Muscle layer of duodenum (tissue), 2 donors: ENCODE results near the gene RNF17.
"Not testable (repeated sequence)": the region's sequence is repeated elsewhere in the genome, so short reads cannot be mapped to it uniquely, and the experiment has no call there.

ENCODE experiments used
- H3K27ac ChIP-seq: one replicate; pipeline ENCODE4 v1.7.0; 2013; ENCODE audit warnings: mild to moderate bottlenecking, low read length
- H3K27me3 ChIP-seq: one replicate; pipeline ENCODE4 v1.7.0; 2013; ENCODE audit warnings: low read depth, mild to moderate bottlenecking, control low read depth, low read length
- H3K36me3 ChIP-seq, 2 donors: one replicate each; pipeline ENCODE4 v1.7.0; 2013; ENCODE audit warnings: low read length in 2 of 2, control low read depth in 1 of 2, mild to moderate bottlenecking in 1 of 2; ENCODE audit not compliant: insufficient read depth in 2 of 2, control insufficient read depth in 1 of 2
- H3K4me1 ChIP-seq, 2 donors: one replicate each; pipeline ENCODE4 v1.7.0; 2013; ENCODE audit warnings: low read length in 2 of 2, mild to moderate bottlenecking in 2 of 2, control low read depth in 1 of 2, moderate library complexity in 1 of 2; ENCODE audit not compliant: insufficient read depth in 2 of 2, control insufficient read depth in 1 of 2
- H3K4me3 ChIP-seq, 2 donors: one replicate each; pipeline ENCODE4 v1.7.0; 2013; ENCODE audit warnings: low read length in 2 of 2, low read depth in 1 of 2, mild to moderate bottlenecking in 1 of 2
- H3K9me3 ChIP-seq, 2 donors: one replicate each; pipeline ENCODE4 v1.7.0; 2013; ENCODE audit warnings: low read length in 2 of 2, control low read depth in 1 of 2, mild to moderate bottlenecking in 1 of 2; ENCODE audit not compliant: control insufficient read depth in 1 of 2
- donor health status: healthy.

RNF17 gene

GRCh38 chr13:24727731-24728601 is 36.0 kb upstream of the RNF17 start:
- H3K27me3 ChIP-seq: no peaks in the 10 kb centered on the region
- H3K4me3 ChIP-seq: no peak overlapping the region
- H3K36me3 ChIP-seq: no peaks in the 10 kb centered on the region
- H3K27ac ChIP-seq: no peak overlapping the region
- no peaks in the 10 kb centered on the region for H3K9me3 ChIP-seq
- no peaks in the 10 kb centered on the region for H3K4me1 ChIP-seq

- not testable (repeated sequence) for H3K27ac ChIP-seq, H3K9me3 ChIP-seq, H3K4me3 ChIP-seq, H3K4me1 ChIP-seq, H3K27me3 ChIP-seq, H3K36me3 ChIP-seq
Measured at GRCh38 chr13:24730873-24731567, 32.9 kb upstream of the RNF17 start.

- H3K4me1 ChIP-seq: no peaks in the 10 kb centered on the region
- no peak overlapping the region for H3K4me3 ChIP-seq
- H3K36me3 ChIP-seq: no peaks in the 10 kb centered on the region
- no peaks in the 10 kb centered on the region for H3K9me3 ChIP-seq
- no peaks in the 10 kb centered on the region for H3K27me3 ChIP-seq
- no peak overlapping the region for H3K27ac ChIP-seq
Measured at GRCh38 chr13:24734950-24735349, 29.0 kb upstream of the RNF17 start.

- Histone ChIP-seq H3K36me3 (no peaks in the 10 kb centered on the region), H3K9me3 (no peaks in the 10 kb centered on the region), H3K4me1 (no peaks in the 10 kb centered on the region), H3K27me3 (no peaks in the 10 kb centered on the region), H3K27ac (no peak overlapping the region), H3K4me3 (no peak overlapping the region)
Measured at GRCh38 chr13:24737042-24737441, 26.9 kb upstream of the RNF17 start.

GRCh38 chr13:24738366-24738847 is 25.6 kb upstream of the RNF17 start:
- Histone ChIP-seq H3K4me3 (no peak overlapping the region), H3K9me3 (no peaks in the 10 kb centered on the region), H3K36me3 (no peaks in the 10 kb centered on the region), H3K27me3 (no peaks in the 10 kb centered on the region), H3K27ac (no peak overlapping the region), H3K4me1 (no peaks in the 10 kb centered on the region)

- no peaks in the 10 kb centered on the region for H3K9me3 ChIP-seq
- H3K36me3 ChIP-seq: no peaks in the 10 kb centered on the region
- no peaks in the 10 kb centered on the region for H3K4me1 ChIP-seq
- no peaks in the 10 kb centered on the region for H3K27me3 ChIP-seq
- H3K4me3 ChIP-seq: no peak overlapping the region
- no peak overlapping the region for H3K27ac ChIP-seq
Measured at GRCh38 chr13:24740014-24740890, 23.7 kb upstream of the RNF17 start.

GRCh38 chr13:24741016-24741662 is 22.8 kb upstream of the RNF17 start:
- no peak overlapping the region for H3K27ac ChIP-seq

GRCh38 chr13:24741791-24742190 is 22.2 kb upstream of the RNF17 start:
- H3K4me1 ChIP-seq: peaks cover 0 to 13% of the 10 kb centered on the region in 2 donors
- H3K27ac ChIP-seq: no peak overlapping the region
- H3K4me3 ChIP-seq: no peak overlapping the region
- H3K36me3 ChIP-seq: no peaks in the 10 kb centered on the region
- no peaks in the 10 kb centered on the region for H3K27me3 ChIP-seq
- H3K9me3 ChIP-seq: no peaks in the 10 kb centered on the region

More at GRCh38 chr13:24741016-24741662, 22.8 kb upstream of the RNF17 start:
- no peak overlapping the region for H3K4me3 ChIP-seq
- H3K4me1 ChIP-seq: peaks cover 0 to 6% of the 10 kb centered on the region in 2 donors
- no peaks in the 10 kb centered on the region for H3K27me3 ChIP-seq
- H3K36me3 ChIP-seq: no peaks in the 10 kb centered on the region
- no peaks in the 10 kb centered on the region for H3K9me3 ChIP-seq

GRCh38 chr13:24742294-24742693 is 21.7 kb upstream of the RNF17 start:
- Histone ChIP-seq H3K4me3 (no peak overlapping the region), H3K27ac (no peak overlapping the region), H3K36me3 (no peaks in the 10 kb centered on the region), H3K4me1 (peaks cover 0 to 18% of the 10 kb centered on the region in 2 donors), H3K9me3 (no peaks in the 10 kb centered on the region), H3K27me3 (no peaks in the 10 kb centered on the region)

GRCh38 chr13:24742977-24743376 is 21.0 kb upstream of the RNF17 start:
- Histone ChIP-seq H3K4me1 (peaks cover 0 to 25% of the 10 kb centered on the region in 2 donors), H3K36me3 (no peaks in the 10 kb centered on the region), H3K27ac (no peak overlapping the region), H3K4me3 (no peak overlapping the region), H3K9me3 (no peaks in the 10 kb centered on the region), H3K27me3 (no peaks in the 10 kb centered on the region)
